Mesenteric fat pad (tissue), 1 donor: ENCODE results near the gene COX7B. TPM values are rescaled to one million over a fixed set of nuclear protein-coding genes. Genes with fewer than 3 reads are reported as not detected.
"Not testable (repeated sequence)": the region's sequence is repeated elsewhere in the genome, so short reads cannot be mapped to it uniquely, and the experiment has no call there.

Experiments used
- DNase-seq: peaks from one replicate; pipeline ENCODE4 v3.0.0-alpha.2; 2020; ENCODE audit warnings: low spot score
- total RNA-seq: library from RNA; stranded (reverse); fragmentation: NEBNext Ultra II Directional; extraction: Animal tissue kit (Norgen Biotek cat#: 25700); gene quantifications from one replicate; pipeline ENCODE4 v1.2.1, GENCODE V29; 2021
- donor health status: DM: yes; HTN: yes; CAD: no.

COX7B gene
- total RNA-seq, 1 donor from 2014 or later, result 225 TPM

DNA sequence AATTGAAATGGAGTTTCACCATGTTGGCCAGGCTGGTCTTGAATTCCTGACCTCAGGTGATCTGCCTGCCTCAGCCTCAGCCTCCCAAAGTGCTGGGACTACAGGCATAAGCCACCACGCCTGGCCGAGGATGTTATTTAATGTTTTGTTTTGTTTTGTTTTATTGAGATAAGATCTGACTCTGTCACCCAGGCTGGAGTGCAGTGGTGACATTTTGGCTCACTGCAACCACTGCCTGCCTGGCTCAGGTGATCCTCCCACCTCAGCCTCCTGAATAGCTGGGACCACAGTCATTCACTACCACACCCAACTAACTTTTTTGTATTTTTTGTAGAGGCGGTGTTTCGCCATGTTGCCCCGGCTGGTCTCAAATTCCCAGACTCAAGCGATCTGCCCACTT lies 45.8 kb downstream of the COX7B start:
- not testable (repeated sequence) for DNase-seq

DNA sequence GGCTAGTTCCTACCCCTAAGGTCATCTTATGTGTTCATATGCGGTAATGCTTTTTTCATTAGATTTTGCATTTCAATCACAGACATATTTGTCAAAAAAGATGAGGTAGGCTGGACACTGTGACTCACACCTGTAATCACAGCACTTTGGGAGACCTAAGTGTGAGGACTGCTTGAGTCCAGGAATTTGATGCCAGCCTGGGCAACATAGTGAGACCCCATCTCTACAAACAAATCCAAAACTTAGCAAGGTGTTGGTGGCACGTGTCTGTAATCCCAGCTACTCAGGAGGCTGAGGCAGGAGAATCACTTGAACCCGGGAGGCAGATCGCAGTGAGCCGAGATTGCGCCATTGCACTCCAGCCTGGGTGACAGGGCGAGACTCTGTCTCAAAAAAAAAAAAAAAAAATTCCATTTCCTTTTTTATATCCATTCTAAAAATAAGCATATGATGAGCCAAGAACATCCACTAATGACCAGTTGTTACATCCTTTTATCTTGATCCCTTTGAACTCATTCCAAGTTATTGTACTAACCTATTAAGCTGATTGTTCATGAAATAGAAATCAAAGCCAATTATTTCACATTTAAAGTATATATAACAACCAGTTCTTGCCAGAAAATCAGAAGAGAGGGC lies 46.8 kb downstream of the COX7B start:
- DNase-seq, result no peak

DNA sequence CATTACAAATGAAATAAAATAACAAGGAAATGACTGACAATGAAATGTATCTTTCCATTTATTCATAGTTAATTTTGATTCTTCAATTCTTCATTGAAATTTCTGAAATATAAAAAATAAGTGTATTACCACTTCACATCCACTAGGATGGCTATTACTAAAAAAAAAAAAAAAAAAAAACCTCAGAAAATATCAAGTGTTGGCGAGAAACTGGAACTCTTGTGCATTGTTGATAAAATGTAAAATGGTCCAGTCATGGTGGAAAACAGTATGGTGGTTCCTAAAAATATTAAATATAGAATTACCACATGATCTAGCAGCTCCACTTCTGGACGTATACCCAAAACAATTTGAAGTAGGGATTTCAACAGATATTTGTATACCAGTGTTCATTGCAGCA lies 47.3 kb downstream of the COX7B start:
- no peak for DNase-seq

GRCh38 chrX:77949840-77950239 lies 50.6 kb downstream of the COX7B start:
- no peak for DNase-seq

- no peak for DNase-seq
Measured at GRCh38 chrX:77952173-77952572, 52.9 kb downstream of the COX7B start.

DNA sequence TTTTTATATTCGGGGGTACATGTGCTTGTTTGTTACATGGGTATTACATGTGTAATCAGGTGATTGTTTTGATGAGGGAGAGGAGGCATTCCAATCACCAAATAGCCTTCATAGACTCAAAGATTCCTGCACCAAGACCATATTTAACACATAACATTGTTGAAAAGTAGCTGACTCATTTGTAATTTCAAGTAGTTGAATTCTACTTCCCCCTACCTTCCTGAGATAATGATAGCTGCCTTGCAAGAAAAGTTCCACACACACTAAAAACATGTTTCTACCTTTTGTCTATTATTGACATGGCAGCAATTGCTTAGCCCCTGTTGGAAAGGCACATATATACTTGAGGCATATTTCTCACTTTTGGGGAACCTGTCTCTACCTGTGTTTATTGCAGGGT lies 54.0 kb downstream of the COX7B start:
- DNase-seq, result no peak

DNA sequence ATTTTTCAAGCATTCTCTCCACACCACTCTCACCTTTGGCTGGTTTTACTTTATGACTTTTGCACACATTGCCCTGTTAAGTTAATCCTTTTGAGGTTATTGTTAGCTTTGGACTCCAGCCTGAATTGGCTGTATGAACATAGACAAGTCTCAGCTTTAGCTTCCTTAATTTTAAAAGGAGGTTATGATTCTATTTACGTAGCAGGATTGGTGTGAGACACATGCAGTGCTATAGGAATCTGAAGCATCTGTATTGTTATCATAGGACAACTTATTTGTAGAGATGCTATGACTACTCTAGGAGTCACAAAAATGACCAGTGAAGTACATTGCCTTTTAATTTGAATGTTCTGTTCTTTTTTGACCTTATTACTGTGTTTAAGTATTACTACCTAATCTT lies 54.4 kb downstream of the COX7B start:
- DNase-seq, result no peak

Other genes starting within 250 kb of the COX7B start
- 97.7 TPM for gene ATRX, start 113.3 kb upstream of the COX7B start, total RNA-seq
- 56.5 TPM for gene MAGT1, start 4.0 kb upstream of the COX7B start, total RNA-seq
- gene ATP7A, start 11.2 kb downstream of the COX7B start, total RNA-seq, result 9.2 TPM
- not detected for gene PGAM4, start 70.2 kb downstream of the COX7B start, total RNA-seq
- 339 TPM for gene PGK1, start 204.8 kb downstream of the COX7B start, total RNA-seq
- 15.3 TPM for gene TAF9B, start 240.2 kb downstream of the COX7B start, total RNA-seq